HG03520 (cell line): ENCODE measurements around the gene URI1.
"Not testable (repeated sequence)": the region's sequence is repeated elsewhere in the genome, so short reads cannot be mapped to it uniquely, and the experiment has no call there.

Experiments used
- ATAC-seq: cut with Tn5 transposase; IDR thresholded peaks from one replicate; pipeline ENCODE4 v1.9.1; 2021; ENCODE audit warnings: mild to moderate bottlenecking, moderate library complexity; ENCODE audit not compliant: unreplicated experiment

URI1 gene, protein sequence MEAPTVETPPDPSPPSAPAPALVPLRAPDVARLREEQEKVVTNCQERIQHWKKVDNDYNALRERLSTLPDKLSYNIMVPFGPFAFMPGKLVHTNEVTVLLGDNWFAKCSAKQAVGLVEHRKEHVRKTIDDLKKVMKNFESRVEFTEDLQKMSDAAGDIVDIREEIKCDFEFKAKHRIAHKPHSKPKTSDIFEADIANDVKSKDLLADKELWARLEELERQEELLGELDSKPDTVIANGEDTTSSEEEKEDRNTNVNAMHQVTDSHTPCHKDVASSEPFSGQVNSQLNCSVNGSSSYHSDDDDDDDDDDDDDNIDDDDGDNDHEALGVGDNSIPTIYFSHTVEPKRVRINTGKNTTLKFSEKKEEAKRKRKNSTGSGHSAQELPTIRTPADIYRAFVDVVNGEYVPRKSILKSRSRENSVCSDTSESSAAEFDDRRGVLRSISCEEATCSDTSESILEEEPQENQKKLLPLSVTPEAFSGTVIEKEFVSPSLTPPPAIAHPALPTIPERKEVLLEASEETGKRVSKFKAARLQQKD

DNA sequence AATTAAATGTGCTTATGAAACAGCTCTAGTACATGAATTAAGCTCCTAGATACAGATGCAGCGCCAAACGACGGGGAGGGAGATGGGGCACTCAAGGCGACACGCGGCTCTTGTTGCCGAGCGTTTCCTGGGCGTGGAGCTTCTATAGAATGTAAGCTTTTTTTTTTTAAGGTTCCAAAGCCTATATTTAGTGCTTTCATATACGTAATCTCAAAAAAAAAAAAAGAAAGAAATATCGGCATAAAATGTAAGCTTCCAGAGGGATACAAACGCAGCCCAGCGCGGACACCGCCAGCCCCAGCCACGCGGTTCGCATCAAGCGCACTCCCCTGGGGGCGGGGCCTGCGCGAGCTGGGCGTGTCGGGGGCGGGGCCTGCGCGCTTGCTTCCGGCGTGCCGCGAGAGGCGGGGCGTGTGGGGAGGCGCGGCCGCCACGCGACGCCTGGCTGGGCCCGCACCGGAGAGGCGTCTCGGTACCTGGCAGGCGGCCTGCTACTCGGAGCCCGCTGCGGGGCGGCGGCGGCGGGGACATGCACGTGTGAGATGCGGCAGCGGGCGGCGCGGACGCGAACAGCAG is at the start of gene URI1:
TSS of gene URI1 (plus strand) at position 412 of the 576 bp plus-strand sequence. CDS start 309 bp downstream, outside the sequence.
- ATAC-seq, result peak; percentile 78

DNA sequence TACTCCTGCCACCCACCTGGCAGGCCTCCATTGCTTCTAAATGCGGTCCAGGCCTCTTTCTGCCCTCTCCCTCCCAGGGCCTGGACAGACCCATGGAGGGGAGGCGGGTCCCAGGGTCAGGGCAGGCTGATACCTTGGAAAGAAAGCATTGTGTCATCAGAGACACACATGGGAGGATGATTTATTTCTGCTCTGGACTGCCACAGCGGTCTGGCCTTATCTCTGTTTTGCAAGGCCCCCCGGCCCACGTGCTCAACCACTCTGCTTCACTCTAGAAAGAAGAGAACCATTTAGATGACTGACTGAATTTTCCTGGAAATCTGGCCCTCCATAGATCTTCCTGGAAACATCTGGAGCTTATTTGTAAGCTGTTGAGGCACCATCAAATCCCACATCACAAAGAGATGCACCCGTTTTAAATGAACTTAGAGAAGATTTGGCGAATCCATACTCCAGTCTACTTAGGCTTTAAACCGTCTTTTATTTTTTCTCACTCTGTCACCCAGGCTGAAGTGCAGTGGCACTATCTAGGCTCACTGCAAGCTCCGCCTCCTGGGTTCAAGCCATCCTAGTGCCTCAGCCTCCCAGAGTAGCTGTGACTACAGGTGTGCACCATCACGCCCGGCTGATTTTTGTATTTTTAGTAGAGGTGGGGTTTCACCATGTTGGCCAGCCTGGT is 48.3 kb upstream of the URI1 start:
- no peak for ATAC-seq

DNA sequence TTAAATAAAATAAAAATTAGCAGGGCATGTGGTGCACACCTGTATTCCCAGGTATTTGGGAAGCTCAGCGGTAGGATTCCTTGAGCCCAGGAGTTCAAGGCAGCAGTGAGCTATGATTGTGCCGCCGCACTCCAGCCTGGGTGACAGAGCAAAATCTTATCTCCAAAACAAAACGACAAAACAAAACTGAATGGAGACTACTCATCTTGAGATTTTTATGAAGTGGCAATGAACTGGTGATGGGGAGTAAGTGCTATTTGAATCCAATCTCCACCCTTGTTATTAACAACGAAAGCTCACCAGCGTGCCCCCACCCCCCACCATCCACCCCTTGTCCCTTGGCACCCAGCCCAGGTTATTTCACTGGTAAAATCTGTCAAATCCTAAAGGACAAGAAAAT is 45.2 kb upstream of the URI1 start:
- no peak for ATAC-seq

DNA sequence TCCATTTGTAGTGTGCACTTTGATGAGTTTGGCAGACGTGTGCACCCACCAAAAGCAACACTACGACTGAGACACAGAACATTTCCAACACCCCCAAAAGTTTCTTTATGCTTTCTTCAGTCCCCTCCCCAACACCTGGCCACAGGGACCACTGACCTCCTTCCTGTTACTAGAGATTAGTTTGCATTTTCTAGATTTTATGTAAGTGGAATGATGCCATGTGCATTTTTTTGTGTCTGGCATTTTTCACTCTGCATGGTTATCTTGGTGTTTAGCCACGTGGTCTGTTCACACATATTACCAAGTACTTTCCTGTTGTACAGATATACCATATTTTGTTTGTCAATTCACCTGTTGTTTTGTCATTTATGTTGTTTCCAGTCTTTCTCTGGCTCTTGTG is 44.6 kb upstream of the URI1 start:
- no peak for ATAC-seq

DNA sequence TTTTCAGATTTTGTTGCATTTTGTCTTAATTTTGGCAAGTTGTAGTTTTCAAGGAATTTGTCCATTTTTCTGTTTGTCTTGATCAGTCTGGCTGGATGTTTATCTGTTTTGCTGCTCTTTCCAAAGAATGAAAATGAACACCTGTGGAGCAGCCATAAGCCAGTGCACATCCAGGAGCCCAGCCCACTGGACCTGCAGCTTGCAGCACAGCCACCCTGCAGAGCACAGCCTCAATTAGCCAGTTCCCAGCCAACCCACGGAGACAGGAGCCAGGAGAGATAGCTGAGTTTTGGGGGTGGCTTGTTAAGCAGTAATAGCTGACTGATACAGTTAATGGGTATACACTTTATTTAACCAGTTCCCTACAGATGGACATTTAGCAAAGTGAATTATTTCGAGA is 38.0 kb upstream of the URI1 start:
- no peak for ATAC-seq

DNA sequence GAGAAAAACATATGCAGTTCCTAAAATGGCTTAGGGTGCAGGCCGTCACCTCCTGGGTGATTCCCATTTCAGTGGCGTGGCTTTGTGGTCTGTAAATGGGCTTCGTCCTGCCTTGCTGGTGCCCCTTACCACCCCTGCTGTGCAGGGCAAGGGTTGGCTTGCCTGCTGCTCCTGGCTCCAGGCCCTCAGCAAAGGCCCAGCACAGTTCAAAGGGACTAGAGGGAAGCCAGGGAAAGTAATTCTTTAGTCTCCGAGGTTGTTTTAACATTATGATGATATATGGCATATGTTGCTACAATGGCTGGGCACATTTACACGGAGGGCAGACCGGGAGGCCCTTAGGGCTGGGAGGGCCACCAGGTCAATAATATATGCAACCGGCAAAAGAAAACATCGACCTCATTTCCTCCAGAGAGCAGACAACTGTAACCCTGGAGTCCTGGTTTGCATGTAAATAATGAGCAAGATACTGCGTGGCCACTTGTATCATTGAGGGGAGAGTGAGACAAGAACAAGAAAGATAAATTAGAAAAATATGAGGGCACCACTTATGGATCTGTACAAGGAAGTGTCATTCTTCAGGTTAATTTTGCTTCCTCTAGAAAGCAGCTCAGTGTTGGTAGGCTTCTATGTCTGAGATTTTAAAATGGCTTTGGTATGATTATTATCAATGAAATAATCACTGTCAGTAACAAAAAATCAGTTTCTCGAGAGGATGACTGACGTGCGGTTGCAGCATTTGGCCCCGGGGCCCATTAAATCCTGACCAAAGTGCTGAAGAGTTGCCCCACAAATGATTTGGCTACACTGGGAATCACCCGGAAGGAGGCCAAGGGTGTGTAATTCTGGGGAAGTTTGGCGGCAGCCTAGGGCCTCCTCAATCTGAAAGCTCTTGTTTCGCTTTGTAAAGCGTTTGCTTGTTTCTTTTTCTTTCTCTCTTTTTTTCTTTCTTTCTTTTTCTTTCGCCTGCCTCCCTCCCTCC is 32.8 kb upstream of the URI1 start:
- no peak for ATAC-seq

DNA sequence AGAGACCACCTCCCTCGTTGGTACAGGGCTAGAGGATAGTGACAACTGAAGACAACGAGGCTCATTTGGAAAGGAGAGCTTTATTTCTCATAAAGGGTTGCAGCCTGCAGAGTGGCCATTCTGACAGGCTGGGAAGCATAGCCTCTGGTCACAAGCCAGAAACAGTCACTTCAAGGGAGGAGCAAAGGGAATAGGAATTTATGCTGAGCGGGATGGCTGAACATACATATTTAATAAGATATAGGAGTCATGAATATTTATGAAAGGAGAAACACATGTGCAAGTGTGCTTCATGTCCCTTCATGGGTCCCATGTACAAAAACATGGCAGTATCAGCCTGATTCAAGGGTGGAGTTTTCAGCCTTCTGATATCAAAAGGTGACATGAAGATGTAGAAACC is 27.1 kb upstream of the URI1 start:
- no peak for ATAC-seq

DNA sequence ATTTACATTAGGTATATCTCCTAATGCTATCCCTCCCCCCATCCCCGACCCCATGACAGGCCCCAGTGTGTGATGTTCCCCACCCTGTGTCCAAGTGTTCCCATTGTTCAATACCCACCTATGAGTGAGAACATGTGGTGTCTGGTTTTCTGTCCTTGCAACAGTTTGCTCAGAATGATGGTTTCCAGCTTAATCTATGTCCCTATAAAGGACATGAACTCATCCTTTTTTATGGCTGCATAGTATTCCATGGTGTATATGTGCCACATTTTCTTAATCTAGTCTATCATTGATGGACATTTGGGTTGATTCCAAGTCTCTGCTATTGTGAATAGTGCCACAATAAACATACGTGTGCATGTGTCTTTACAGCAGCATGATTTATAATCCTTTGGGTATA is 26.2 kb upstream of the URI1 start:
- not testable (repeated sequence) for ATAC-seq

DNA sequence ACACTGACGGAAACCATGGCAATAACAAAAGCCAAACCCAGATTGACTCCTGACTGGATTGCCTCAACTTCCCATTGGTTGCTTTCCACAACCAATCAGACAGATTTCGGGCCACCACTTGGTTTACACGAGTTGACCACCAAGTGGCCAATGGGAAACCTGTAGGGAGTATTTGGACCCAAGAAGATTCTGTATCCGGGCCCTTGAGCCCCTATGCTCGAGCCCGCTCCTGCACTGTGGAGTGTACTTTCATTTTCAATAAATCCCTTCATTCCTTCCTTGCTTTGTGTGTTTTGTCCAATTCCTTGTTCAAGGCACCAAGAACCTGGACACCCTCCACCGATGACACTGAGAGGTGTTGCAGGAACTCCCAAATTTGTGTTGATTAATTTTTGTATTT is 24.1 kb upstream of the URI1 start:
- ATAC-seq, result no peak

DNA sequence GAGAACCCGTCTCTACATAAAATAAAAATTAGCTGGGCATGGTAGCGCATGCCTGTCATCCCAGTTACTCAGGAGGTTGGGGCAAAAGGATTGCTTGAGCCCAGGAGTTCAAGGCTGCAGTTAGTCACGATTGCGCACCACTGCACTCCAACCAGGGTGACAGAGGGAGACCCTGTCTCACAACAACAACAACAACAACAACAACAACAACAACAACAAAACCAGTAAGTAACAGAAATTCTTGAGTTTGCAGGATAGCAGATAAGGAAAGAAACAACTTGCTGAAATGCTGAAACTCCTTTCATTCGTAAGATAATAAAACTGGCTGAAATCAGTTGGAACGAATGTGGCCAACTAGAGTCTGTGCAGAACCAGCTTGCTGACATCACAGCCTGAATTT is 23.1 kb upstream of the URI1 start:
- no peak for ATAC-seq

DNA sequence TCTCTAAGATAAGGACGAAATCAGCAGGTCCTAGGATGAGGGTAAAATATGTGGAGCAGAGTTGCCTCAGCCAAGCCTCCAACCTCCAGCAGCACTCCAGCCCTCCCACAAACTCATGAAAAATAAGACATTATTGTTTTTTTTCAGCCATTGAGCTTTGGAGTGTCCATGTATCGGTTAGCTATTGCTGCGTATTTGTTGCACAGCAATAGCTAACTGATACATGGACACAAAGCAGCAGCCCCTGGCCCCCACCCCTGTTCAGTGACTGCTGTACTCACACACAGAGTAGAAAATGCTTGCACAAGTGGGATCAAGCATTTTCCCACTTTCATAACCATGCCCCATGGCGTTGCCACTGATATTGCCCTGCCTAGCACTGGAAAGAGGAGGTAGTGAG is 19.1 kb upstream of the URI1 start:
- ATAC-seq, result no peak

DNA sequence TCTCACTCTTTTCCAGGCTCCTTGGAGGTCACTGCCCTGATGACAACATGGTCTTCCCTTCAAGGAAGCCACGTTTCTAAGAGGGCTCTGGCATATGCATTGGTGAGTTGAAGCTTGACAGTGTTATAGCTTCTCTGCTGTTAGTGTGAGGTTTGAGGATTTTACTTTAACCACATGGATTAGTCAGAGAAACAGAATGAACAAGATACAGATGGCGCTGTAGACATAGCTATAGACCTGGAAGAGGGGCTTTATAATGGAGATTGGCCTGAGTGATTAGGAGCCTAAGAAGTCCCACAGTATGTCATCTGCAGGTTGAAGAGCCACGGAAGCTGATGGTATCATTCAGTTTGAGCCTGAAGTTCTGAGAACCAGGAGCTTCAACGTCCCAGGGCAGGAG is 18.4 kb upstream of the URI1 start:
- ATAC-seq, result no peak

DNA sequence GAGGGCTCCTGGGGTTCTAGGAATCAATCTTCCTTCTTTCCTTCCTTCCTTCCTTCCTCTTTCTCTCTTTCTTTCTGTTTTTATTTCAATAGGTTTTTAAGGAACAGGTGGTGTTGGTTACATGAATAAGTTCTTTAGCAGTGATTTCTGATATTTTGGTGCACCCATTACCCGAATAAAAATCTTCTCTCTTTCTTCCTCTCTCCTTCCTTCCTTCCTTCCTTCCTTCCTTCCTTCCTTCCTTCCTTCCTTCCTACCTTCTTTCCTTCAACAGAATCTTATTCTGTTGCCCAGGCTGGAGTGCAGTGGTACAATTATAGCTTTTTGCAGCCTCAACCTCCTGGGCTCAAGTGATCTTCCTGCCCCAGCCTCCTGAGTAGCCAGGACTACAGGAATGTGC is 16.0 kb upstream of the URI1 start:
- ATAC-seq, result no peak

DNA sequence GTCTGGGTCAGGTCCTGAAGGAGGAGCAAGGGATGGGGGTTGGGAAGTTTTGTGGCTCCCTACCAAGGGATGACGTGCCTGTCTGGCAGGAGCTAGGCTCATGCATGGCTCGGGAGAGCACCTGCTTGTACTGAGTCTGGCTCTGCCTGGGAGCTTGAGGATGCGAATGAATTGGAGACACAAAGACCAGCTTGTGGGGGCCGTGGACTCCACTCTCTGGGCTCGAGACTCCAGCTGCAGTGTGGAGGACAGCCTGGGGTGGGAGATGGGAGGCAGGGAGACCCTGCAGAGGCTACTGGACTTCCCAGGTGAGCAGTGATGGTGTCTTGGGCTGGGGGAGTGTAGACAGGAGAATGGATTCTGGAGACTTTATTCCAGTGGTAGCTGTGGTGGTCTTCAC is 15.2 kb upstream of the URI1 start:
- ATAC-seq, result no peak

DNA sequence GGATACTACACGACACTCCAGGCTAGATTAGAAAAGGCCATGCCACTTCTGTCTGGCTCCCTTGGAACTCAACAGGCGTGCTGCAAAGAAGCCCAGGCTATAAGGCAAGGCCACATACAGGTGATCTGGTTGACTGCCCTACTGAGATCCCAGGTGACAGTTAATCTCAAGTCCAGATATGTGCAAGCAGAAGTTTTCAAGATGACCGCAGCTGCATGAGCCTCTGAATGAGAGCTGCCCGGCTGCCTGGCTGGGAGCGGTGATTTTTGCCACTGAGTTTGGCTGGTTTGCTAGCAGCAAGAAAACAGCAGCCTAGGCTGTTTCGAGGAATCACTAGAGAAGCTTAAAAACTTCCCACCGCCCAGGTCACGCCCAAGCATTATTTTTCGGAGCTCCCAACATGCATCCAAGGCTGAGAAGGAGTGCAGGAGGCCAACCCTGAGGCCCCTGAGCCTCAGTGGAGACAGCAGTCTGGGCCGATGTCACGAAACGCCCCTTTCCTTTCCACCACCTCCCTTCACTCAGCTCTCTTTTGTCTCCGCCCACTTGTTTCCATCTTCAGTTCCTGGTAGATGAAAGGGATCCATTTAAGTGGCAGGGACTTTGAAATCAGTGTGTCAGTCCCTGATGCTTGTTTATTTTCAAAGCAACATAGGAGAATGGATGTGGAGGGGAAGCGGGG is 14.0 kb upstream of the URI1 start:
- ATAC-seq, result peak; percentile 38

DNA sequence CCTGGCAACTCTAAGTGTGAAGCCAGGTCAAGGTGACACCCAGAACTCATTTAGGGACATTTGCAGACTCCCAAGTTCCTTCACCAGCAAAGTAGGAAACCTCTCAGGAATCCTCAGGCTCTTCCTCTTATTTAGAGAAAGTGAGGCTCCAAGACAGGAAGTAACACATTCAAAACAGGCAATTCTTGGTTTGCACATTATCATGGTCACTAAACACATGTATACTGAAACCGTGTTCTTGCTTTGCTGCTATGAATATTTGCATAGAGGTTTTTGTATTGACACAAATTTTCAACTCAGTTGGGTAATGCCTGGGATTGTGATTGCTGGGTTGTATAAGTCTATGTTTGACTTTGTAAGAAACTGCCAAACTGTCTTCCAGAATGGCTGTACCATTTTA is 13.2 kb upstream of the URI1 start:
- peak; percentile 57 for ATAC-seq

DNA sequence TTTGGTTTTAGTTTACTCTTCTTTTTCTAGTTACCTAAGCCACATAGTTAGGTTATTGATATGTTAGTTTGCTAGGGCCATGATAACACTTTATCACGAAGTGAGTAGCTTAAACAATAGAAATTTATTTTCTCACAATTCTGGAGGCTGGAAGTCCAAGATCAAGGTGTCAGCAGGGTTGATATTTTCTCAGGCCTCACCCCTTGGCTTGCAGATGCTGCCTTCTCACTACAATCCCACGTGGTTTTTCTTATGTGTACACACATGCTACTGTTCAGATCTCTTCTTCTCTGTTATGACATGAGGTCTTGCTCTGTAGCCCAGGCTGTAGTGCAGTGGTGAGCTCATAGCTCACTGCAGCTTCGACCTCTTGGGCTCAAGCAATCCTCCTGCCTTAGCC is 7.8 kb upstream of the URI1 start:
- ATAC-seq, result no peak

DNA sequence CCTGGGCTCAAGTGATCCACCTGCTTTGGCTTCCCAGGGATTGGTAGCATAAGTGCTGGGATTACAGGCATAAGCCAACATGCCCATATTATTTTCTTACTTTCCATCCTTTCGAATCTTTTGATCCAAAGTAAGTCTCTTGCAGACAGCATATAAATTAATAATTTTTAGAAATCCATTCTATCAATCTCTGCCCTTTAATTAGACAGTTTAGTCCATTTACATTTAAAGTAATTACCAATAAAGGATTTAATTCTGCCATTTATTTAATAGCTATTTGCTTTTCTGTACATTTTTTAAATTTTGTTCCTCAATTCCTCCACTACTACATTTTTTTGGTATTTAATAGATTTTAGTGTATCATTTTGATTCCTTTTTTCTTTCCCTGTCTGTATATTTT is 7.3 kb upstream of the URI1 start:
- ATAC-seq, result no peak

DNA sequence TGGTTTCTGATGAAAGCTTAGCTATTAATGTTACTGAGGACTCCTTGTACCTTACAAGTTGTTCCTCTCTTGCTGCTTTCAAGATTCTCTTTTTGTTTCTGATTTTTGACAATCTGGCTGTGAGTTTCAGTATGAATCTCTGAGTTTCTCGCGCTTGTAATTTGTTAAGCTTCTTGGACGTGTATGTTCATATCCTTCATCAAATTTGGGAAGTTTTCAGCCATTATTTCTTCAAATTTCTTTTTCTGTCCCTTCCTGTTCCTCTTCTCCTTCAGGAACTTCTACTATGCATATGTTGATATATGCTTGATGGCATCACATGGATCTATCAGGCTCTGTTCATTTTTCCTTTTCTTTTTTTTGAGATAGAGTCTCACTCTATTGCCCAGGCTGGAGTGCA is 5.6 kb upstream of the URI1 start:
- ATAC-seq, result no peak

DNA sequence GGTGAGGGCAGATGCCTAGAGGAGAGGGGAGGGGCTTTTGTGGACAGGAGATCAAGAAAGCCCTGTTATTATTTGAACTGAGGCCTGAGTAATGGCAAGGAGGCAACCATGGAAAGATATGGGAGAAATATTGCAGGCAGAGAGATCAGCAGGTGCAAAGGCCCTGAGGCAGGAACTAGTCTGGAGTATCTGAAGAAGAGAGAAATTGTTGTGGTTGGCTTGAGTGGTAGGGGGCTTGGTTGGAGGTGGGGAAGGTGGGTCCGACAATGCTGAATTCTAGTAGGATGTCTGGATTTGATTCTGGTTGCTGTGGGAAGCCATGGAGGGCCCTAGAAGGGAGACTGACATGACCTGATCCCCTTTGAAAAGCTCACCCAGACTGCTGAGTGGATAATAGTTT is 2.4 kb upstream of the URI1 start:
- ATAC-seq, result no peak
